Cardiac muscle cell (in vitro differentiated cells and primary cell): ENCODE data around the gene COX6B2. TPM values are rescaled to one million over a fixed set of nuclear protein-coding genes. Genes with fewer than 3 reads are reported as not detected.

Experiments used
- DNase-seq, 2 donors: peaks; one replicate each; pipeline versions ENCODE4 v3.0.0 to v3.0.0-alpha.2; 2010 to 2017; ENCODE audit warnings: low read depth in 1 of 2, low spot score in 1 of 2
- H3K27ac ChIP-seq: fragments of 200-600 bp; sonication (generic); 2 replicates; pipeline ENCODE4 v1.5.1; 2016
- H3K27me3 ChIP-seq: fragments of 200-600 bp; sonication (generic); 2 replicates; pipeline ENCODE4 v1.6.0; 2016; ENCODE audit warnings: control low read depth
- H3K36me3 ChIP-seq: fragments of 200-600 bp; sonication (generic); 2 replicates; pipeline ENCODE4 v1.5.1; 2016; ENCODE audit warnings: control low read depth
- H3K4me1 ChIP-seq: fragments of 200-600 bp; sonication (generic); 2 replicates; pipeline ENCODE4 v1.8.1; 2017; ENCODE audit warnings: low read depth, mild to moderate bottlenecking, mixed run types
- H3K4me3 ChIP-seq: fragments of 200-600 bp; sonication (generic); 2 replicates; pipeline ENCODE4 v1.5.1; 2016; ENCODE audit warnings: mild to moderate bottlenecking
- H3K9me3 ChIP-seq: fragments of 200-600 bp; sonication (generic); 2 replicates; pipeline ENCODE4 v1.5.1; 2017; ENCODE audit warnings: low read depth, mild to moderate bottlenecking, control low read depth
- polyA plus RNA-seq: library from polyadenylated mRNA; unstranded; fragments of >200 nt; fragmentation: Nextera tagmentation; extraction: Ambion mirVana; gene quantifications from 2 replicates; pipeline ENCODE4 v1.2.1, GENCODE V29; 2016
- total RNA-seq: library from RNA; depleted of rRNA; stranded (reverse); fragments of >200 nt; gene quantifications from 2 replicates; pipeline ENCODE4 v1.2.3, GENCODE V29; 2016
- TF ChIP-seq, protein P1 (sequence below): IDR thresholded peaks from 2 replicates; pipeline ENCODE4 v1.5.1; 2012; ENCODE audit warnings: low read depth, mild to moderate bottlenecking, low read length

COX6B2 gene
- total and polyA plus RNA-seq, 2 experiments from 2014 or later: 0.06 TPM; not detected in 1

GRCh38 chr19:55379174-55379573 is 24.7 kb upstream of the COX6B2 start:
- Histone ChIP-seq H3K36me3 (no peaks in the 10 kb centered on the region), H3K27me3 (peaks cover 23% of the 10 kb centered on the region), H3K4me1 (no peaks in the 10 kb centered on the region), H3K4me3 (no peak overlapping the region), H3K9me3 (no peaks in the 10 kb centered on the region), H3K27ac (no peak overlapping the region)
- TF ChIP-seq, protein P1, sequence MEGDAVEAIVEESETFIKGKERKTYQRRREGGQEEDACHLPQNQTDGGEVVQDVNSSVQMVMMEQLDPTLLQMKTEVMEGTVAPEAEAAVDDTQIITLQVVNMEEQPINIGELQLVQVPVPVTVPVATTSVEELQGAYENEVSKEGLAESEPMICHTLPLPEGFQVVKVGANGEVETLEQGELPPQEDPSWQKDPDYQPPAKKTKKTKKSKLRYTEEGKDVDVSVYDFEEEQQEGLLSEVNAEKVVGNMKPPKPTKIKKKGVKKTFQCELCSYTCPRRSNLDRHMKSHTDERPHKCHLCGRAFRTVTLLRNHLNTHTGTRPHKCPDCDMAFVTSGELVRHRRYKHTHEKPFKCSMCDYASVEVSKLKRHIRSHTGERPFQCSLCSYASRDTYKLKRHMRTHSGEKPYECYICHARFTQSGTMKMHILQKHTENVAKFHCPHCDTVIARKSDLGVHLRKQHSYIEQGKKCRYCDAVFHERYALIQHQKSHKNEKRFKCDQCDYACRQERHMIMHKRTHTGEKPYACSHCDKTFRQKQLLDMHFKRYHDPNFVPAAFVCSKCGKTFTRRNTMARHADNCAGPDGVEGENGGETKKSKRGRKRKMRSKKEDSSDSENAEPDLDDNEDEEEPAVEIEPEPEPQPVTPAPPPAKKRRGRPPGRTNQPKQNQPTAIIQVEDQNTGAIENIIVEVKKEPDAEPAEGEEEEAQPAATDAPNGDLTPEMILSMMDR: no peak
- no peak for DNase-seq

GRCh38 chr19:55377356-55378131 is 23.0 kb upstream of the COX6B2 start:
- Histone ChIP-seq H3K4me1 (no peaks in the 10 kb centered on the region), H3K27ac (no peak overlapping the region), H3K27me3 (peaks cover 24% of the 10 kb centered on the region), H3K36me3 (no peaks in the 10 kb centered on the region), H3K4me3 (no peak overlapping the region), H3K9me3 (no peaks in the 10 kb centered on the region)
- TF ChIP-seq, protein P1: no peak
- DNase-seq: no peak

DNA sequence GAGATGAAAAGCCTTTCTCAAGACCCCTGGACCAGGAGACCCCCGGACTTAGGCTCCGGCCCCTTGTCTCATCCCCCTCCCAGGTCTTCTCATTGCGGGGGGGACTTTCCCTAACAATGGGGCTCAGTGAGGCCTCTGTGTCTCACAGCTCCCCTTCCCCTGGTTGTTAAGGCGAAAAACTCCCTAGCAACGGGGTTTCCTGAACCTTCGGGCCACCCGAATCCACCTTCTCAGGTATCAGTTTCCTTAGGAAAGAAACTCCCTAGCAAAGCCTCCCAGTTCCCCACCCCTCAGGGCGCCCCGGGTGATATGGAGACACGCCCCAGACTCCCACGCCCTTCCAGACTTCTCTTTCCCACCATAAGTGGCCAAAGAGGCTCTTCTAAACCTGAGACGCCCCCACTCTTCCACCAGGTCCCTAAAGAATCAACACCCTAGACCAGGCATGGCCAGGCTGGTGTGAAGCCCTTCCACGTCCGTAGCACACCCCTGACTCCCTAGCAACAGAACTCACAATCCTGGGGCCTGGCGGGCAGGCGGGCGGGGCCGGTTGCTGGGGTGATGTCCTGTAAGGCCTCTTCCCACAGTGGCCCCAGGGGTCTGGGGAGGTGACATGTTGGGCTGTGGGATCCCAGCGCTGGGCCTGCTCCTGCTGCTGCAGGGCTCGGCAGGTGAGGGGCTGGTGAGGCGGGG is 21.9 kb upstream of the COX6B2 start, which contains the start of gene TMEM190:
Gene TMEM190, plus strand, starts transcription at position 586 of the 693 bp plus-strand sequence. Its CDS starts 28 bp downstream, at position 614.
- H3K36me3 ChIP-seq: no peaks in the 10 kb centered on the region
- no peak within 1 kb of the TSS for H3K4me3 ChIP-seq
- H3K27me3 ChIP-seq: peaks cover 35% of the 10 kb centered on the region
- DNase-seq: no peak
- no peaks in the 10 kb centered on the region for H3K4me1 ChIP-seq
- TF ChIP-seq, protein P1: no peak
- H3K9me3 ChIP-seq: no peaks in the 10 kb centered on the region
- H3K27ac ChIP-seq: no peak within 1 kb of the TSS

DNA sequence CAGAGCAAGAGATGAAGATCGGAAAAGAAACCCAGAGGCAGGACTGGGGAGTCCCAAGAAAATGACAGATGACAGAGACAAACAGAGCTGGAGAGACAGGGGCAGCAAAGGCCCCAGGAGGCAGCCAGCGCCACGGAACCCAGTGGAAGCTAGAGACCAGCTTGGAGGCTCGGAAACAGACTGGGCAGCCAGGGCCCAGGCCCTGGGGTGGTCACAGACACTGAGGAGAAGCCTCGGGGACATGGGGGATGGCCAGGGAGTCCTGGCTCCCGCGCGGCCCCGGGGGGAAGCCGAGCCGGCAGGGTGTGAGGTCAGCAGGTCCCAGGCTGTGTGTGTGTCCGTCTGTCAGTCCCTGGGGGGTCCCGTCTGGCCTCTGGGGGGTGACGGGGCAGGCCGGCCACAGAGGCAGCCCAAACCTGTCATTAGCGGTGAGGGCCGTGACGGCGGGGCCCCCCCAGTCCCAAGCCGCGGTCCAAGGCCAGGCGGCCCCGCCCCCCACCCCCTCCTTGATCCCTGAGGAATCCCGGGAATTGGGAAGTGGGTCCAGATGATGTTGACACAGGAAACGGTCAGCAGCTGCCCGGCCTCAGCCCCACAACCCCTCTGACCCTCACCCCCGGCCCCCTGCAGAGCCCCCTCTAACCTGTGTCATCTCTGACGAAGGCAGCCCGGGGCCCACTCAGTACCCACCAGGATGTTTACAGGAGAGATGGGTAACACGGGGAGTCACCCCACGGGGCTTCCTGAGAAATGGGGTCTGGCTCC is 19.7 kb upstream of the COX6B2 start:
- TF ChIP-seq, protein P1: no peak
- peak in 1 of 2 donors; percentile 50 for DNase-seq
- Histone ChIP-seq H3K27ac (no peak overlapping the region), H3K36me3 (no peaks in the 10 kb centered on the region), H3K4me1 (peaks cover 4% of the 10 kb centered on the region), H3K4me3 (no peak overlapping the region), H3K27me3 (peaks cover 57% of the 10 kb centered on the region), H3K9me3 (no peaks in the 10 kb centered on the region)

- H3K27ac ChIP-seq: no peak overlapping the region
- no peaks in the 10 kb centered on the region for H3K9me3 ChIP-seq
Observed at GRCh38 chr19:55373306-55373992, 18.9 kb upstream of the COX6B2 start.

More at GRCh38 chr19:55373306-55373992, 18.9 kb upstream of the COX6B2 start:
- Histone ChIP-seq H3K36me3 (no peaks in the 10 kb centered on the region), H3K4me3 (no peak overlapping the region), H3K27me3 (peaks cover 57% of the 10 kb centered on the region), H3K4me1 (peaks cover 4% of the 10 kb centered on the region)
- TF ChIP-seq, protein P1: no peak
- DNase-seq: no peak
